Spinal cord (tissue), 10 donors: Measurements from ENCODE around the gene ZNF615. TPM values are rescaled to one million over a fixed set of nuclear protein-coding genes. Genes with fewer than 3 reads are reported as not detected.
"Not testable (repeated sequence)": the region's sequence is repeated elsewhere in the genome, so short reads cannot be mapped to it uniquely, and the experiment has no call there.

ENCODE experiments used
- DNase-seq, 6 donors: peaks; one replicate each; pipeline versions ENCODE4 v3.0.0 to v3.0.0-alpha.2; 2013 to 2015; ENCODE audit warnings: low spot score in 6 of 6, low read depth in 4 of 6
- H3K27ac ChIP-seq: one replicate; pipeline ENCODE4 v1.5.1; 2013; ENCODE audit warnings: low read depth, low read length, control low read depth
- H3K27me3 ChIP-seq: one replicate; pipeline ENCODE4 v1.6.1; 2013; ENCODE audit warnings: low read length; ENCODE audit not compliant: control insufficient read depth, insufficient read depth
- H3K36me3 ChIP-seq: one replicate; pipeline ENCODE4 v1.6.1; 2013; ENCODE audit warnings: low read length; ENCODE audit not compliant: control insufficient read depth, insufficient read depth
- H3K4me1 ChIP-seq: one replicate; pipeline ENCODE4 v1.6.1; 2013; ENCODE audit warnings: low read length; ENCODE audit not compliant: control insufficient read depth, insufficient read depth
- H3K4me3 ChIP-seq: one replicate; pipeline ENCODE4 v1.5.1; 2013; ENCODE audit warnings: low read depth, low read length, control low read depth
- H3K9me3 ChIP-seq: one replicate; pipeline ENCODE4 v1.6.1; 2013; ENCODE audit warnings: low read length; ENCODE audit not compliant: control insufficient read depth, insufficient read depth
- WGBS: methylation state at CpG from one replicate; pipeline ENCODE4 v1.1.5; 2013; ENCODE audit warnings: missing lambda C conversion rate; ENCODE audit not compliant: insufficient coverage; 5-methylcytosine and 5-hydroxymethylcytosine counted together
- polyA plus RNA-seq, 2 donors: library from polyadenylated mRNA; unstranded; fragments of 120-200 nt; gene quantifications; one replicate each; pipeline ENCODE4 v1.2.1, GENCODE V29; 2013; ENCODE audit not compliant: insufficient read length in 2 of 2
- total RNA-seq, 2 donors: library from RNA; depleted of rRNA in 1 of 2; stranded (reverse); fragments of 120-200 nt in 1 of 2; fragments of >200 nt in 1 of 2; gene quantifications; one replicate each; pipeline versions ENCODE4 v1.2.3 to v1.2.4, GENCODE V29; 2013 to 2014
- donor health status: healthy.

The ZNF615 gene
- total and polyA plus RNA-seq, 4 donors, result 12.8 to 27.8 (median 18.8) TPM

- not testable (repeated sequence) for H3K27me3 ChIP-seq, H3K36me3 ChIP-seq, H3K9me3 ChIP-seq, H3K4me3 ChIP-seq, H3K27ac ChIP-seq, H3K4me1 ChIP-seq, DNase-seq
- 65% methylated on average over 4 of the region's 7 CpGs for WGBS
Measured at GRCh38 chr19:51960621-51961233, 47.3 kb downstream of the ZNF615 start.

- H3K36me3 ChIP-seq, result no peaks in the 10 kb centered on the region
- H3K27ac ChIP-seq, result no peak overlapping the region
- no peaks in the 10 kb centered on the region for H3K27me3 ChIP-seq
- H3K4me3 ChIP-seq, result no peak overlapping the region
- no peaks in the 10 kb centered on the region for H3K4me1 ChIP-seq
- no peak for DNase-seq
- H3K9me3 ChIP-seq, result no peaks in the 10 kb centered on the region
- no CpG with 5 or more reads among the region's 4 CpGs for WGBS
Measured at GRCh38 chr19:51959791-51960190, 48.2 kb downstream of the ZNF615 start.

- DNase-seq, H3K27me3 ChIP-seq, H3K9me3 ChIP-seq, H3K36me3 ChIP-seq, H3K27ac ChIP-seq, H3K4me1 ChIP-seq, H3K4me3 ChIP-seq: not testable (repeated sequence)
- 100% methylated on average over 1 of the region's 4 CpGs for WGBS
Measured at GRCh38 chr19:51957846-51958245, 50.2 kb downstream of the ZNF615 start.

- Histone ChIP-seq H3K36me3 (peaks cover 12% of the 10 kb centered on the region), H3K4me3 (peak overlapping the region; percentile 36), H3K27ac (peak overlapping the region; percentile 10), H3K9me3 (peaks cover 8% of the 10 kb centered on the region), H3K4me1 (no peaks in the 10 kb centered on the region), H3K27me3 (no peaks in the 10 kb centered on the region)
- 7% methylated on average over 25 of the region's 25 CpGs for WGBS
- peak; percentile 38 to 92 (median 59) for DNase-seq
Measured at GRCh38 chr19:51948975-51949374, 59.0 kb downstream of the ZNF615 start.

GRCh38 chr19:51946602-51947001 is 61.4 kb downstream of the ZNF615 start:
- peaks cover 8% of the 10 kb centered on the region for H3K9me3 ChIP-seq
- no peak overlapping the region for H3K4me3 ChIP-seq
- H3K27ac ChIP-seq, result no peak overlapping the region
- peaks cover 20% of the 10 kb centered on the region for H3K36me3 ChIP-seq
- WGBS, result no CpG with 5 or more reads among the region's 1 CpG
- no peak for DNase-seq
- H3K27me3 ChIP-seq, result no peaks in the 10 kb centered on the region
- H3K4me1 ChIP-seq, result no peaks in the 10 kb centered on the region

- Histone ChIP-seq H3K36me3 (peaks cover 29% of the 10 kb centered on the region), H3K4me3 (no peak overlapping the region), H3K27me3 (no peaks in the 10 kb centered on the region), H3K27ac (no peak overlapping the region), H3K4me1 (no peaks in the 10 kb centered on the region), H3K9me3 (peaks cover 8% of the 10 kb centered on the region)
- 100% methylated on average over 2 of the region's 7 CpGs for WGBS
- DNase-seq, result no peak
Measured at GRCh38 chr19:51944798-51945552, 63.0 kb downstream of the ZNF615 start.

Other genes starting within 250 kb of the ZNF615 start
- 1 to 10 TPM in 1 of 2 donors, under 1 TPM in 1; 0.33 to 5.6 TPM for gene FPR2, start 247.0 kb downstream of the ZNF615 start, total RNA-seq
- gene FPR2, start 247.0 kb downstream of the ZNF615 start, polyA plus RNA-seq, result not detected
- 1 to 10 TPM in 1 of 2 donors, under 1 TPM in 1; 0.17 to 2.6 TPM for gene FPR3, start 213.1 kb downstream of the ZNF615 start, total RNA-seq
- gene FPR3, start 213.1 kb downstream of the ZNF615 start, polyA plus RNA-seq, result under 1 TPM in 1 of 2 donors, not detected in 1; 0.09 TPM
- 10 to 100 TPM; 31.0 to 46.1 TPM for gene ZNF577, start 120.3 kb downstream of the ZNF615 start, total RNA-seq
- gene ZNF577, start 120.3 kb downstream of the ZNF615 start, polyA plus RNA-seq, result 10 to 100 TPM; 32.8 to 46.2 TPM
- gene ZNF649, start 103.2 kb downstream of the ZNF615 start, total RNA-seq, result 10 to 100 TPM; 32.9 to 34.9 TPM
- 10 to 100 TPM; 28.4 to 36.4 TPM for gene ZNF649, start 103.2 kb downstream of the ZNF615 start, polyA plus RNA-seq
- 10 to 100 TPM; 10.5 to 12.2 TPM for gene ZNF613, start 80.7 kb downstream of the ZNF615 start, total RNA-seq
- 1 to 10 TPM; 9.5 to 9.8 TPM for gene ZNF613, start 80.7 kb downstream of the ZNF615 start, polyA plus RNA-seq
- 10 to 100 TPM; 15.2 to 15.9 TPM for gene ZNF350, start 21.4 kb downstream of the ZNF615 start, total RNA-seq
- 10 to 100 TPM; 15.8 to 16.6 TPM for gene ZNF350, start 21.4 kb downstream of the ZNF615 start, polyA plus RNA-seq
- 10 to 100 TPM; 14.5 to 19.7 TPM for gene ZNF614, start 20.2 kb upstream of the ZNF615 start, total RNA-seq
- 10 to 100 TPM; 13.0 to 17.6 TPM for gene ZNF614, start 20.2 kb upstream of the ZNF615 start, polyA plus RNA-seq
- 10 to 100 TPM; 17.7 to 24.2 TPM for gene ZNF432, start 40.6 kb upstream of the ZNF615 start, total RNA-seq
- gene ZNF432, start 40.6 kb upstream of the ZNF615 start, polyA plus RNA-seq, result 10 to 100 TPM; 17.7 to 22.4 TPM
- gene ZNF841, start 87.6 kb upstream of the ZNF615 start, total RNA-seq, result 10 to 100 TPM; 25.9 to 33.0 TPM
- 10 to 100 TPM; 12.0 to 20.8 TPM for gene ZNF841, start 87.6 kb upstream of the ZNF615 start, polyA plus RNA-seq
- gene ZNF616, start 131.7 kb upstream of the ZNF615 start, total RNA-seq, result 10 to 100 TPM; 16.9 to 18.0 TPM
- gene ZNF616, start 131.7 kb upstream of the ZNF615 start, polyA plus RNA-seq, result 10 to 100 TPM in 1 of 2 donors, 1 to 10 TPM in 1; 9.1 to 10.6 TPM
- 10 to 100 TPM; 19.9 to 26.2 TPM for gene ZNF836, start 163.4 kb upstream of the ZNF615 start, total RNA-seq
- 10 to 100 TPM; 11.9 to 14.5 TPM for gene ZNF836, start 163.4 kb upstream of the ZNF615 start, polyA plus RNA-seq
- 100 to 1,000 TPM; 217 to 232 TPM for gene PPP2R1A, start 181.8 kb upstream of the ZNF615 start, total RNA-seq
- gene PPP2R1A, start 181.8 kb upstream of the ZNF615 start, polyA plus RNA-seq, result 100 to 1,000 TPM; 726 to 752 TPM